Mammary epithelial cell (primary cell): Measurements from ENCODE around the gene MECP2.

Source experiments
- CTCF ChIP-seq, 2 donors: IDR thresholded peaks in 1 of 2; conservative IDR thresholded peaks in 1 of 2; 2 replicates each; pipeline ENCODE4 v1.5.1; 2011 to 2012; ENCODE audit warnings: inconsistent platforms in 2 of 2, low read length in 2 of 2, mild to moderate bottlenecking in 2 of 2, control low read depth in 1 of 2, low read depth in 1 of 2; ENCODE audit not compliant: insufficient read depth in 1 of 2; ENCODE audit errors: extremely low read depth in 1 of 2
- EZH2 ChIP-seq: IDR thresholded peaks from 2 replicates; pipeline ENCODE4 v1.6.1; 2012; ENCODE audit warnings: low read length, inconsistent platforms, borderline replicate concordance

GRCh38 chrX:154030715-154031305 is 66.7 kb downstream of the MECP2 start:
- TF ChIP-seq CTCF (conservative IDR thresholded peaks at IDR 0.05 in 1 of 2, IDR thresholded peaks at IDR 0.05 in 1 of 2; ENCODE audit: extremely low read depth in 1 of 2, insufficient read depth in 1 of 2, low read depth in 1 of 2, low read length in 2 of 2), result no peak
- TF ChIP-seq EZH2, result no peak
